Effector memory CD4-positive, alpha-beta T cell (primary cell): Measurements from ENCODE around the gene GFRA4.

Experiments
- DNase-seq, 3 donors: peaks; one replicate each; pipeline ENCODE4 v3.0.0-alpha.2; 2020
- H3K27ac ChIP-seq: 2 replicates; pipeline ENCODE4 v1.7.0; 2013; ENCODE audit warnings: mild to moderate bottlenecking, low read length, moderate library complexity; ENCODE audit not compliant: insufficient read depth, poor library complexity, severe bottlenecking
- H3K27me3 ChIP-seq: replicated peaks from 2 replicates; pipeline ENCODE4 v1.7.0; 2013; ENCODE audit warnings: mild to moderate bottlenecking, low read length; ENCODE audit not compliant: insufficient read depth, control insufficient read depth, poor library complexity, severe bottlenecking
- H3K36me3 ChIP-seq: 2 replicates; pipeline ENCODE4 v1.7.0; 2013; ENCODE audit warnings: mild to moderate bottlenecking, low read length, moderate library complexity; ENCODE audit not compliant: control insufficient read depth, insufficient read depth
- H3K4me1 ChIP-seq: 2 replicates; pipeline ENCODE4 v1.7.0; 2013; ENCODE audit warnings: low read length, mild to moderate bottlenecking; ENCODE audit not compliant: control insufficient read depth, insufficient read depth, poor library complexity, severe bottlenecking
- H3K4me3 ChIP-seq: 2 replicates; pipeline ENCODE4 v1.7.0; 2013; ENCODE audit warnings: low read length, low read depth, mild to moderate bottlenecking; ENCODE audit not compliant: insufficient read depth, poor library complexity, severe bottlenecking
- H3K9me3 ChIP-seq: 2 replicates; pipeline ENCODE4 v1.7.0; 2013; ENCODE audit warnings: mild to moderate bottlenecking, low read length, moderate library complexity; ENCODE audit not compliant: control insufficient read depth
- total RNA-seq, 3 donors: gene quantifications; one replicate each; lab custom pipeline; 2026; lab: John Stamatoyannopoulos, UW

GFRA4 gene
- 0 to 0.17 (median 0) reads per million in 3 donors for total RNA-seq

- Histone ChIP-seq H3K4me3 (no peak within 1 kb of the TSS), H3K4me1 (peaks cover 12% of the 10 kb centered on the region), H3K27me3 (peaks cover 21% of the 10 kb centered on the region), H3K27ac (no peak within 1 kb of the TSS), H3K36me3 (no peaks in the 10 kb centered on the region), H3K9me3 (no peaks in the 10 kb centered on the region)
- no peak for DNase-seq
Observed at GRCh38 chr20:3663031-3663701, at the start of gene GFRA4. Gene GFRA4 (minus strand): TSS chr20:3663399. CDS start chr20:3663399, 0 bp downstream.

GRCh38 chr20:3712279-3712873, 49.2 kb upstream of the GFRA4 start, which contains the start of gene SIGLEC1:
Gene SIGLEC1 (minus strand): TSS chr20:3712600. CDS start chr20:3707128, 5,472 bp downstream.
- Histone ChIP-seq H3K27ac (no peak within 1 kb of the TSS), H3K27me3 (no peaks in the 10 kb centered on the region), H3K4me3 (no peak within 1 kb of the TSS), H3K36me3 (no peaks in the 10 kb centered on the region), H3K4me1 (no peaks in the 10 kb centered on the region), H3K9me3 (no peaks in the 10 kb centered on the region)
- no peak for DNase-seq

- Histone ChIP-seq H3K36me3 (no peaks in the 10 kb centered on the region), H3K9me3 (no peaks in the 10 kb centered on the region), H3K4me1 (no peaks in the 10 kb centered on the region), H3K4me3 (no peak overlapping the region), H3K27me3 (no peaks in the 10 kb centered on the region), H3K27ac (no peak overlapping the region)
- DNase-seq: no peak
Observed at GRCh38 chr20:3711484-3711941, 48.3 kb upstream of the GFRA4 start.

- no peak overlapping the region for H3K4me3 ChIP-seq
- no peaks in the 10 kb centered on the region for H3K36me3 ChIP-seq
- no peaks in the 10 kb centered on the region for H3K9me3 ChIP-seq
- no peak overlapping the region for H3K27ac ChIP-seq
- H3K27me3 ChIP-seq: no peaks in the 10 kb centered on the region
- DNase-seq: peak; percentile 46 to 64 (median 60)
- no peaks in the 10 kb centered on the region for H3K4me1 ChIP-seq
Observed at GRCh38 chr20:3710703-3711483, 47.7 kb upstream of the GFRA4 start.

GRCh38 chr20:3710011-3710466, 46.8 kb upstream of the GFRA4 start:
- H3K27me3 ChIP-seq: no peaks in the 10 kb centered on the region
- no peak for DNase-seq

GRCh38 chr20:3707508-3707899, 44.3 kb upstream of the GFRA4 start:
- Histone ChIP-seq H3K9me3 (no peaks in the 10 kb centered on the region), H3K27me3 (no peaks in the 10 kb centered on the region)

More at GRCh38 chr20:3710011-3710466, 46.8 kb upstream of the GFRA4 start:
- Histone ChIP-seq H3K9me3 (no peaks in the 10 kb centered on the region), H3K27ac (no peak overlapping the region), H3K4me3 (no peak overlapping the region), H3K36me3 (no peaks in the 10 kb centered on the region), H3K4me1 (no peaks in the 10 kb centered on the region)

GRCh38 chr20:3706774-3707507, 43.7 kb upstream of the GFRA4 start:
- Histone ChIP-seq H3K27me3 (no peaks in the 10 kb centered on the region), H3K36me3 (no peaks in the 10 kb centered on the region), H3K27ac (no peak overlapping the region), H3K4me1 (no peaks in the 10 kb centered on the region), H3K9me3 (no peaks in the 10 kb centered on the region), H3K4me3 (no peak overlapping the region)
- no peak for DNase-seq

More at GRCh38 chr20:3707508-3707899, 44.3 kb upstream of the GFRA4 start:
- DNase-seq: no peak
- no peaks in the 10 kb centered on the region for H3K36me3 ChIP-seq
- no peak overlapping the region for H3K27ac ChIP-seq
- no peaks in the 10 kb centered on the region for H3K4me1 ChIP-seq
- H3K4me3 ChIP-seq: no peak overlapping the region

- H3K27ac ChIP-seq: no peak overlapping the region
- no peak overlapping the region for H3K4me3 ChIP-seq
- DNase-seq: no peak
- no peaks in the 10 kb centered on the region for H3K4me1 ChIP-seq
- H3K36me3 ChIP-seq: no peaks in the 10 kb centered on the region
- H3K9me3 ChIP-seq: no peaks in the 10 kb centered on the region
- no peaks in the 10 kb centered on the region for H3K27me3 ChIP-seq
Observed at GRCh38 chr20:3705970-3706739, 43.0 kb upstream of the GFRA4 start.

- Histone ChIP-seq H3K9me3 (no peaks in the 10 kb centered on the region), H3K4me1 (no peaks in the 10 kb centered on the region), H3K27me3 (no peaks in the 10 kb centered on the region), H3K27ac (no peak overlapping the region), H3K36me3 (no peaks in the 10 kb centered on the region), H3K4me3 (no peak overlapping the region)
- DNase-seq: no peak
Observed at GRCh38 chr20:3705491-3705969, 42.3 kb upstream of the GFRA4 start.
